SJSA1 (cell line): ENCODE data around the gene SEMA3E. TPM values are rescaled to one million over a fixed set of nuclear protein-coding genes. Genes with fewer than 3 reads are reported as not detected.

Experiments used
- DNase-seq, 2 experiments: peaks; one replicate each; pipeline ENCODE4 v3.0.0-alpha.2; 2015 to 2020; ENCODE audit warnings: low spot score in 2 of 2, low read depth in 1 of 2
- H3K27ac ChIP-seq: fragments of 250-450 bp; sonication (Bioruptor Pico); 2 replicates; pipeline ENCODE4 v1.5.1; 2020; ENCODE audit warnings: mild to moderate bottlenecking, moderate library complexity
- H3K27me3 ChIP-seq: fragments of 250-450 bp; sonication (Bioruptor Pico); replicated peaks from 2 replicates; pipeline ENCODE4 v1.5.1; 2020; ENCODE audit warnings: mild to moderate bottlenecking, moderate library complexity
- H3K36me3 ChIP-seq: fragments of 250-450 bp; sonication (Bioruptor Pico); 2 replicates; pipeline ENCODE4 v1.5.1; 2020; ENCODE audit warnings: mild to moderate bottlenecking
- H3K4me1 ChIP-seq: fragments of 250-450 bp; sonication (Bioruptor Pico); replicated peaks from 2 replicates; pipeline ENCODE4 v1.6.1; 2021; ENCODE audit warnings: mild to moderate bottlenecking
- H3K4me3 ChIP-seq: fragments of 250-450 bp; sonication (Bioruptor Pico); 2 replicates; pipeline ENCODE4 v1.5.1; 2020; ENCODE audit warnings: mild to moderate bottlenecking
- H3K9me3 ChIP-seq: fragments of 250-450 bp; sonication (Bioruptor Pico); replicated peaks from 2 replicates; pipeline ENCODE4 v1.5.1; 2020; ENCODE audit warnings: mild to moderate bottlenecking
- total RNA-seq: library from RNA; depleted of rRNA; stranded (reverse); fragments of >200 nt; shearing (Covaris generic); gene quantifications from 2 replicates; pipeline ENCODE4 v1.2.3, GENCODE V29; 2014

SEMA3E gene
- total RNA-seq, 1 experiment from 2014 or later = 0.18 TPM

GRCh38 chr7:83520726-83521125 is 128.2 kb downstream of the SEMA3E start:
- Histone ChIP-seq H3K4me3 (no peak overlapping the region), H3K27me3 (no peaks in the 10 kb centered on the region), H3K27ac (no peak overlapping the region), H3K4me1 (peaks cover 10% of the 10 kb centered on the region; the same call in 1 of the 2 replicates), H3K36me3 (no peaks in the 10 kb centered on the region), H3K9me3 (no peaks in the 10 kb centered on the region)
- DNase-seq = no peak

DNA sequence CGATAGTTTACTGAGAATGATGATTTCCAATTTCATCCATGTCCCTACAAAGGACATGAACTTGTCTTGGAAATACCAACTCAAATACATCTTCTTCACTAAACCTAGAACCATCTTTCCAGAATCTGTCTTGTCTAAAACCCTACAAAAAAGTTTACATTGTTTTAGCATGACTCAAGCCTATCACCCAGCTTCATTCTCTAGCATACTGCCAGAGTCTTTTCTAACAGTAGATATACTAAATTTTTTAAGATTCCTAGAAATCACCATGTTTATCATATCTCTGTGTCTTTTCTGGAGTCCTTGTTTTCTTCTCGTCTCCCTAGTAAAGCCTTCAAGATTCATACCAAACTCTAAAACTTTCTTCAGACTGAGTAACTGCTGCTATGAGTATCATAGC is 129.7 kb downstream of the SEMA3E start:
- Histone ChIP-seq H3K27ac (no peak overlapping the region), H3K4me1 (peaks cover 3% of the 10 kb centered on the region; the same call in 1 of the 2 replicates), H3K36me3 (no peaks in the 10 kb centered on the region), H3K9me3 (no peaks in the 10 kb centered on the region), H3K4me3 (no peak overlapping the region), H3K27me3 (no peaks in the 10 kb centered on the region)
- no peak for DNase-seq

DNA sequence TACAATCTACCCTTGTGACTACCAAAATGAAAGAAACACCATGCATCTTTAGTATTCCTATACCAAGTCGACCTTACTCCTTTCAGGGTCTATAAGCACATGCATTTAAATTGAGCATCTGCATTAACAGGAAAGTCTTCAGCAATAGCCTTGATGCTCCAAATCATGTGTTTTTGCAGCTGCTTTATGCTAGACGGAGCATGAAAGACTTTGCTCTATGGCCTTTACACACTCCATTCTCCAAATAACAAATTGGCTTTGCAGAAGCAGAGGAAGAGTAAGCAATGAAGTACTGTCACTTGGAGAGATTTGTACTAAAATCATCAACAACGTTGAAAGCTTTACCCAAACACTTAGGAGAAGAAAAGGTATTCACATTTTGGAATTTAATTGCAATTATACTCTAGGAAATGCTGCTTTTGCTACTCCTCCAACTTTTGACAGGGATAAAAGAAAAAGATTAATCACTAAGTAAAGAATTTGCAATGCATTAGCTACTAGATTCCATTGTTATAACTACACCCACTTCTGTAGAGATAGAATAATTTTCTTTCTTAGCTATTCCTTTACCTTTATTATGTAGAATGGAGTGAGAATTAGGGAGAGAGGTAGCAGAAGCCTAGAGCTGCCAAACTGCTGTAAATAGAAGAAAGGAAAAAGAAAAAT is 131.8 kb downstream of the SEMA3E start:
- no peak for DNase-seq
- Histone ChIP-seq H3K9me3 (no peaks in the 10 kb centered on the region), H3K4me3 (no peak overlapping the region), H3K36me3 (no peaks in the 10 kb centered on the region), H3K27me3 (no peaks in the 10 kb centered on the region), H3K27ac (no peak overlapping the region), H3K4me1 (no peaks in the 10 kb centered on the region)

- Histone ChIP-seq H3K9me3 (no peaks in the 10 kb centered on the region), H3K4me1 (no peaks in the 10 kb centered on the region), H3K4me3 (no peak overlapping the region), H3K27ac (no peak overlapping the region), H3K36me3 (no peaks in the 10 kb centered on the region), H3K27me3 (no peaks in the 10 kb centered on the region)
- DNase-seq = no peak
These were observed 134.0 kb downstream of the SEMA3E start for GRCh38 chr7:83514977-83515376.

- Histone ChIP-seq H3K4me3 (no peak overlapping the region), H3K9me3 (no peaks in the 10 kb centered on the region), H3K4me1 (no peaks in the 10 kb centered on the region), H3K27me3 (no peaks in the 10 kb centered on the region), H3K36me3 (no peaks in the 10 kb centered on the region), H3K27ac (no peak overlapping the region)
- DNase-seq = no peak
These were observed 139.5 kb downstream of the SEMA3E start for GRCh38 chr7:83509255-83510021.

DNA sequence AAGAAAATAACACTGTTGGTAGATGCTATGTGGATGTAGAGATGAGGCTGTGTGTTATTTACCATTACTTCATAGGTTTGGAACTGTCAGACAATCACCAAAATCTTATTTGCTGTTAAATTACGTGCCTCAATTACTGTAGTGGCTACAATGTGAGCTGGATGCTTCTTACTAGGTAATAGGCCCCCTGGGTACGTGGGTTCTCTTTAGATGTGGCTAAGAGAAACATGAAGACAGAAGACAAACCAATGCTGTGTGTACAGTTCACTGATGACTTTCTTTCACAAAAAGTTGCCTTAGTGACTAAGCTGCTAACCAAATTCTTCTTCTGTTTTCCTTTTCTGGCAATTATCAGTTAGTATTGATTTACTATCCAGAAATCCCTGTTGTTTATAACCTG is 144.6 kb downstream of the SEMA3E start:
- Histone ChIP-seq H3K27ac (no peak overlapping the region), H3K27me3 (peaks cover 4% of the 10 kb centered on the region; the same call in 1 of the 2 replicates), H3K9me3 (no peaks in the 10 kb centered on the region), H3K4me3 (no peak overlapping the region), H3K4me1 (no peaks in the 10 kb centered on the region), H3K36me3 (no peaks in the 10 kb centered on the region)
- DNase-seq = no peak

- Histone ChIP-seq H3K4me1 (no peaks in the 10 kb centered on the region), H3K27ac (no peak overlapping the region), H3K4me3 (no peak overlapping the region), H3K36me3 (no peaks in the 10 kb centered on the region), H3K27me3 (peaks cover 4% of the 10 kb centered on the region; the same call in 1 of the 2 replicates), H3K9me3 (no peaks in the 10 kb centered on the region)
- no peak for DNase-seq
These were observed 146.3 kb downstream of the SEMA3E start for GRCh38 chr7:83502636-83503035.

- H3K4me3 ChIP-seq = no peak overlapping the region
- H3K9me3 ChIP-seq = no peaks in the 10 kb centered on the region
- no peaks in the 10 kb centered on the region for H3K36me3 ChIP-seq
- no peaks in the 10 kb centered on the region; the same call in 1 of the 2 replicates for H3K27me3 ChIP-seq
- no peak overlapping the region for H3K27ac ChIP-seq
- no peak for DNase-seq
- 0 out of 2 replicates have a peak, but pooled peaks cover under 1% of the 10 kb centered on the region for H3K4me1 ChIP-seq
These were observed 154.3 kb downstream of the SEMA3E start for GRCh38 chr7:83494683-83495082.

DNA sequence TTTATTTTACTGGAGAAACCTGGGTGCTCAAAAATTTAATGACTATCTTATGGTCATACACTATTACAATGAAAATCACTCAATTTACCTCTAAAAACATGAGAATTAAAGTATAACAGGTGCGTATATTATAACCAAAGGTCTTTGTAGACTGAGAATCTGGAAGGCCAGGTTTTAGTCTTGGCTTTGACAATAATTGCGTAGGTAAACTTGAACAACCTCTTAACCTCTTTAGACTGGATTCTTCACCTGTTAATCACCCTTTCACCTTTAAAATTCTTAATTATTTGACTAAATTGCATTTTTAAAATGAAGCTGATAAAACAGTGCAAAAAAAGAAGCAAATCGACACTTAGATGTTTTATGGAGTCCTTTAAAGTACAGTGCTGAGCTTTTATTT is 156.1 kb downstream of the SEMA3E start:
- Histone ChIP-seq H3K27ac (no peak overlapping the region), H3K27me3 (no peaks in the 10 kb centered on the region; the same call in 1 of the 2 replicates), H3K36me3 (no peaks in the 10 kb centered on the region), H3K4me3 (no peak overlapping the region), H3K4me1 (0 out of 2 replicates have a peak, but pooled peaks cover 3% of the 10 kb centered on the region), H3K9me3 (no peaks in the 10 kb centered on the region; the same call in 1 of the 2 replicates)
- no peak for DNase-seq

- Histone ChIP-seq H3K4me1 (0 out of 2 replicates have a peak, but pooled peaks cover 3% of the 10 kb centered on the region), H3K27ac (no peak overlapping the region), H3K4me3 (no peak overlapping the region), H3K9me3 (no peaks in the 10 kb centered on the region; the same call in 1 of the 2 replicates), H3K36me3 (no peaks in the 10 kb centered on the region), H3K27me3 (peaks cover 5% of the 10 kb centered on the region; the same call in 1 of the 2 replicates)
- no peak for DNase-seq
These were observed 161.1 kb downstream of the SEMA3E start for GRCh38 chr7:83487801-83488200.

DNA sequence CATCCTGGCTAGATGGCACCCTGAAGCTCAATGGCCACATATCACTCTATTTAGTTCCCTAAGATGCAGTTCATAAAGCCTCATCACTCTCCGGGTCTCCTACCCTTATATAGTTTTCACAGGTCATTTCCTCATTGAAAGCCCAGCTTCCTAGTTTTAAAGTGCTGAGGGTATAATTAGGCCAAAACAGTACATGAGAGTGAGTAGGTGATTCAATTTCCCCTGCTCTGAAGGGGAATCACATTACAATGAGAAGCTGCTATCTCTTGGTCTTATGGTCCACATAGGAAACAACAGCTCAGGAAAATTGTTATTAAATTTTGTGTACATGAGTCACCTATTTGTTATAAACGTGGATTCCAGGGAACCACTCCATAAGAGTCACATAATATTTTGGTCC is 162.0 kb downstream of the SEMA3E start:
- no peak overlapping the region for H3K27ac ChIP-seq
- no peak for DNase-seq
- peaks cover 5% of the 10 kb centered on the region; the same call in 1 of the 2 replicates for H3K27me3 ChIP-seq
- H3K4me3 ChIP-seq = no peak overlapping the region
- no peaks in the 10 kb centered on the region for H3K36me3 ChIP-seq
- H3K9me3 ChIP-seq = no peaks in the 10 kb centered on the region; the same call in 1 of the 2 replicates
- 0 out of 2 replicates have a peak, but pooled peaks cover 3% of the 10 kb centered on the region for H3K4me1 ChIP-seq

DNA sequence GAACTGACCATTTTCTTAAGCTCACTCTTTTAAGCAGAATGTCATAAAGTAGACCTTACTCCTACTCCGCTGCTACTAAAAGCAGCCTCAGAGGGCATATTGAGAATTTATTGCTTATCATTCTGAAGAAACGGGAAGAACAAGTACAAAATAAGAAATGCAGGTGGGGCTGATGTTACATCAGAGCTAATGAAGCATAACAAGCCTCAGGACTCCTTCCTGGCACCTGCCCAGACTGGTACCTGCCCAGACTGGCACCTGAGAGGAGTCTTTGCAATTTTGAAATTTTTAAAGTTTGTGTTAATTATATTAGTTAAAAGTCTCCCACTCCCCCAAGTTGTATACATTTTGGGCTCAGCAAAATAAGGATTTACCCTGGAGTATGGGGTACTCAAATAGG is 162.4 kb downstream of the SEMA3E start:
- 0 out of 2 replicates have a peak, but pooled peaks cover 3% of the 10 kb centered on the region for H3K4me1 ChIP-seq
- no peak overlapping the region for H3K4me3 ChIP-seq
- H3K27me3 ChIP-seq = peaks cover 5% of the 10 kb centered on the region; the same call in 1 of the 2 replicates
- no peaks in the 10 kb centered on the region for H3K36me3 ChIP-seq
- H3K27ac ChIP-seq = no peak overlapping the region
- H3K9me3 ChIP-seq = no peaks in the 10 kb centered on the region; the same call in 1 of the 2 replicates
- no peak for DNase-seq

GRCh38 chr7:83484826-83485225 is 164.1 kb downstream of the SEMA3E start:
- Histone ChIP-seq H3K4me1 (0 out of 2 replicates have a peak, but pooled peaks cover 3% of the 10 kb centered on the region), H3K4me3 (no peak overlapping the region), H3K9me3 (no peaks in the 10 kb centered on the region; the same call in 1 of the 2 replicates), H3K36me3 (no peaks in the 10 kb centered on the region), H3K27ac (no peak overlapping the region), H3K27me3 (peaks cover 5% of the 10 kb centered on the region; the same call in 1 of the 2 replicates)
- no peak for DNase-seq

- Histone ChIP-seq H3K36me3 (no peaks in the 10 kb centered on the region), H3K27me3 (0 out of 2 replicates have a peak, but pooled peaks cover 5% of the 10 kb centered on the region), H3K9me3 (no peaks in the 10 kb centered on the region; the same call in 1 of the 2 replicates), H3K4me1 (no peaks in the 10 kb centered on the region), H3K27ac (no peak overlapping the region), H3K4me3 (no peak overlapping the region)
- no peak for DNase-seq
These were observed 164.7 kb downstream of the SEMA3E start for GRCh38 chr7:83484266-83484665.
